SH-SY5Y (cell line): ENCODE results near the gene MINK1.

ENCODE experiments used
- GATA2 ChIP-seq: IDR thresholded peaks from 2 replicates; pipeline ENCODE4 v1.6.1; 2011; ENCODE audit warnings: mild to moderate bottlenecking, low read depth, low read length
- GATA3 ChIP-seq: IDR thresholded peaks from 2 replicates; pipeline ENCODE4 v1.6.1; 2011; ENCODE audit warnings: low read depth, mild to moderate bottlenecking, low read length, moderate library complexity

DNA sequence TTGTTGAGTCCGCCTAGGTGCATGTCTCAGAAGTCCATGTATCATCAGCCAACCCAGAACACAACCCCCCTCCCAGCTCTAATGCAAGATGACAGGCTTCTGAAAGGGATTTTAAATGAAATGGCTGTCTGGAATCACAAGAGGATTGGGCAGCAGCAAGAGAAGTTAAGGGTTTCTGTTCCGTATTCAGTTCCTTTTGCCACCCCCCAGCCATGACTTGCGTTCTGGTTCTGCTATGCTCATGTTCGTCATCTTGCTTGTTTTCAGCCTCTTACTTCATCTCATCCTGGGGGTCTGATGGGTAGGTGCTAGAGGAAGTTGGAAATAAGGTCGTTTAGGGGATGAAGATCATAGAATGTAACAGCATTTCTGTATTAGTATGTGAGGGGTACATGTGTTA is 12.0 kb downstream of the MINK1 start:
- TF ChIP-seq GATA2 (no peak), GATA3 (no peak)
